GM21381 (cell line): ENCODE results near the gene ARHGAP26.

Source experiments
- ATAC-seq: cut with Tn5 transposase; IDR thresholded peaks from one replicate; pipeline ENCODE4 v1.9.1; 2021; ENCODE audit warnings: mild to moderate bottlenecking, moderate library complexity; ENCODE audit not compliant: unreplicated experiment

Gene ARHGAP26

GRCh38 chr5:143209881-143210395 is 439.8 kb downstream of the ARHGAP26 start:
- no peak for ATAC-seq

DNA sequence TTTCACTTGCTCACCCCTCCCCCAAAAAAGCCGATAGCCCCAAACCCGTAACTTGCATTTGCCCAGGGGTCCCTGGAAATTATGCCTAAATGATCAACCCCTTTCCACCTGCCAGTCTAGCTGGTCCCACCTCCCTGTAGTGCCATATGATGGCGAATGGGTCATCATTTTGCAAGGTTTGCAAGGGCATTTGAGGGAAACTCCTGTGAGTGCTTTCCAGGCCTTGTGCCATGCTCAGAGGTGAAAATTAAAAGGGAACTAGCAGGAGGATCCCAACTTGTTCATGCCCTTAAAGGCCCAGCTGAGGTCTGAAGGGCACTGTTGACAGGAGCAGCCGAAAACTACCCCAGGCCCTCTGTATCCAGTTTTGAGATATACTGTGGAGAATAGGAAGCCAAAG is 440.4 kb downstream of the ARHGAP26 start:
- ATAC-seq, result no peak

DNA sequence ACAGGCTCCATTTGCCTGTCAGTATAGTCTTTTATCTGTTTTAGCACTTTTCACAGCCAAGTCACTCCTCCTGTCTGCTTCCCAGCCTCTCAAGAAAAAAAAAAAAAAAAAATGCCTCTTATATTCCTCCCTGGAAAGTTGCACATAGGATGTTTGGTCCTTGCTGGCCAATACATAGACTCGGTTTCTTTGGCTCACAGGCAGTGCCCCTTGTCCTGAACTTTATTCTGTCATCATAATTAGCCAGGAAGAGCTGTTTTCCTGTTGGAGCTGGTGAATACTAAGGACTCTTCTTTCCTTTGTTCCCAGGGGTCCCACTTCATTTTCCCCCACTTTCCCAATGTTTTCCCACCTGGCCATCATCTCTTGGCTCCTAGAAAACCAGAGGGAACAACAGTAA is 442.1 kb downstream of the ARHGAP26 start:
- ATAC-seq, result no peak

DNA sequence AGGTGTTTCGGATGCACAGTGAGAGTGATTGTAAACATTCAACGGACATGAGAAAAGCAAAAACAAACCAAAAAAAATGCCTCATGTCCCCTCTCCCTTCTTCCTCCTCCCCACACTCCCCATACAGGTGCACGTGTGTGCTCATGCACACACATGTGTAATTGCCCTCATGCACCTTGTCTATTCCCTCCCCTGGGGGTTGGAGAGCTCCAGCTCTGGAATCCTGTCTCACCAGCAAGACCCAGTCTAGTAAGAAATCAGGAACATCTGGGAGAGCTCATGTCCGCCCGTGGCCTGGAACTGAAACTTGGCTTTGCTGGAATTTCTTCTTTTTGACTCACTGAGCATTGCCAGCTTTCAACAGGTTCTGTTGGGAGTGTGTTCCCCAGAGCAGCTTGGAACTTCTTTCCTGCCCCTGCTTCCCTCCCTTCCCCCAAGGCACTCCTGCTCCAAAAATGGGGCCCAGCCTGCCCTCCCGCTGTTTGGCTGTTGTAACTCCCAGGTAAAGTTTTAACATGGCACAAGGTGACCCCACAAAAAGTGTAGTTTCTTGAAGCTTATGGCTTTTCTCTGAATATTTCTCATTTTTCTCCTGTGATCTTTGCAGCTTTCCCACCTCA is 443.2 kb downstream of the ARHGAP26 start:
- ATAC-seq, result no peak

DNA sequence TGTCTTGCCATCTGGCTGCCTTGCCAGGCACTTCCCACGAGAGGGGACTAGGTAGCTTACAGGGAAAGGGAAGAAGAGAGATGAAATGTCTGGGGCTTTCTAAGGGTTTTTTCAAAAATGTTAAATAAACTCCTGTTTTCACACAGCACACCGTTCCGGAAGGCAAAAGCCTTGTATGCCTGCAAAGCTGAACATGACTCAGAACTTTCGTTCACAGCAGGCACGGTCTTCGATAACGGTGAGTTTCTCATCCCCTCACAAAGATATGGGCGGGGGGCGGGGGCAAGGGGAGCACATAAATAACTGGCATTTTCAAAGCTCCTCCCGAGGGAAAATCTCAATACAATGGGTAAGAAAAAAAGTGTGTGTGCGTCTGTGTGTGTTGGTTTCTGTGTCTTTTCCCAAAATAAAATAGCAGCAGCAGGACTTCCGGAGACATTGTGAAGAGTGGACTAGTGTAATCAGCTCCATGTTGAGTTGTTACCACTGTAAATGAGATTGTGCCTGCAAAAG is 443.7 kb downstream of the ARHGAP26 start:
- ATAC-seq, result peak; percentile 56

GRCh38 chr5:143214458-143214857 is 444.3 kb downstream of the ARHGAP26 start:
- ATAC-seq, result no peak

GRCh38 chr5:143214890-143215289 is 444.7 kb downstream of the ARHGAP26 start:
- ATAC-seq, result no peak

GRCh38 chr5:143215690-143216089 is 445.5 kb downstream of the ARHGAP26 start:
- no peak for ATAC-seq

GRCh38 chr5:143216211-143216610 is 446.0 kb downstream of the ARHGAP26 start:
- ATAC-seq, result no peak

DNA sequence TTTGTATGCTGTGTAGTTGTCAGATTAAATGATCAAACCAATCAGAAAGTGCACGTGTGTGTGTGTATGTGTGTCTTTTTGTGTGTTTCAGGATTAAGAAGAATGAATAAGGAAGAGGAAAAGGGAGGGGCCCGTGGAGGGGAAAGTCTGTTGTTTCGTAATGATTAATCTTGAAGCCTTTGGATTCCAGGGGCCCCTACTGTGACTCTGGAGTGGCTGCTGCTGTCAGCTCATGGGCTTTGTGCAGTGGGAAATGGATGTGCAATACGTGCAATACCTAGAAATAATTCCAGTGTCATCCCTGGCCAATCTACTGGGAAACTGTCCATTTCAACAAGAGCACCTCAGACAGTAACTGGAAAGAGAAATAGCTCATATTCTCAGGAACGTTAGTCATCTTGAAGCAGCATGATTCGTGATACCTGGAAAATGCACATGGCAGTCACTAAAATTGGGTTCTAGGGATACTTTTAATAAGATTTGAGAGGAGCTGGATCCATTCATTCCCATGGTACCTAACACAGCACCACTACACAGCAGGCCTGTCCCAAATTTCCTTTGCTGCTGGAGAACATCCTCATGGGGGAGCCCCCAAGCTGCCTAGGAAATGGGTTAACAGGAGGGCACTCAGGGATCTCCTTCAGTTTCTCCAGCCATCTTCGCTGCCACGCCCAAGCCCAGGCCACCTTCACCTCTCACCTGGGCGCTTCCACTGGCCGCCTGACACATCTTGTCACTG is 447.1 kb downstream of the ARHGAP26 start:
- no peak for ATAC-seq

- ATAC-seq, result no peak
These were observed 447.6 kb downstream of the ARHGAP26 start for GRCh38 chr5:143217804-143218160.

- no peak for ATAC-seq
These were observed 448.5 kb downstream of the ARHGAP26 start for GRCh38 chr5:143218517-143219170.

DNA sequence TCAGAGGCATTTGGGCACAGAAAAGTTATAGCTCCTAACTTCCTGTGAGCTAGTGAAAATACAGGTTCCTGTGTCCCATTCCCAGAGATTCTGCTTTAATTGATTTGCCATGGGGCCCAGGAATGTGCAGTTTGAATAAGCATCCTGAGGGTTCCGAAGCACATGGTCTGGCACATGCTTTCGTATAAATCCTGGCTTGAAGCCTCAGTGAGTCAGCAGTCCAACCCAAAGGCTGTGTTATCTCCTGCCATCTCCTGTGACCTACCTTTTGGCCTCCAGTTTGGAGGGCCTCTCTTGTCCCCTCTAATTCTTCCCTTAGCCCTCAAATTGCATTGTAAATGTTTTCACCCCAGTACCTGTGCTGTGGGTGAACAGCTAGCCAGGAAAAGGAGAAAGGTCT is 449.5 kb downstream of the ARHGAP26 start:
- no peak for ATAC-seq

GRCh38 chr5:143220748-143221251 is 450.6 kb downstream of the ARHGAP26 start:
- no peak for ATAC-seq

- ATAC-seq, result peak; percentile 55
These were observed 452.4 kb downstream of the ARHGAP26 start for GRCh38 chr5:143222287-143223231.

- ATAC-seq, result no peak
These were observed 454.5 kb downstream of the ARHGAP26 start for GRCh38 chr5:143224672-143225071.

DNA sequence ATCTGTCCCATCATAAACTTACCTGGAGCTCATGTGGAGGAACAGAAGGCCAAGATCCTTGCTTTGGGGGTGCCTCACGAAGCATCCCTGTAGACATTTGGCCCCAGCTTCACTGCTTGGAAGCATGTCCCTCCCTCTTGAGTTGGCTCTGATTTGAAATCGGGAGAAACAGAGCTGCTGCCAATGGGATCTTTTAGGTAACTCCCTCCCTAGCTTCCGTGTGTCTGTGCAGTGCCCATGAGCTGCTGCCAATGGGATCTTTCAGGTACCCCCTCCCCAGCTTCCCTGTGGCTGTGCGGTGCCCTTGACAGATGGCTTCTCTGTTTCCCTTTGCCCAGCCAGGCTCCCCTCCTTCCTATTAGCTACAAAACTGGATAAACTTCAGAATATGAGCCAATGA is 455.3 kb downstream of the ARHGAP26 start:
- no peak for ATAC-seq

GRCh38 chr5:143226361-143226760 is 456.2 kb downstream of the ARHGAP26 start:
- no peak for ATAC-seq

- no peak for ATAC-seq
These were observed 456.7 kb downstream of the ARHGAP26 start for GRCh38 chr5:143226872-143227271.

DNA sequence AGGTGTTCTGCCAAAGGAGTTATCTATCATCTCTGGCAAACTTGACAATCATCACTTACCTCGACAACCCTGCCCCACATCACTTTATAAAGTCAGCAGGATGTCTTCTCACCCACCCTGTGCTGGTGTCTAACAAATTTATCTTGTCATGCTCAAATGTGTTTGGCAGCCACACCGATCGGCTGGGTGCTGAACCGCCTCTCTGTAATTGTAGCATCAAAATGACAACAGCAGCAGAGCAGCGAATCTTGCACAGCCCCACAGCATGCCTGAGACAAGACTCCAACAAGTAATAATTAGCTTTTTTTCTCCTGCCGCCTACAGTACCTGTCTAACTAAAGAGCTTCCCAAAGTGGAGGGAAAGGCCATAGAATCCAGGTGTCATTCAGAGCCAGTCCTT is 457.1 kb downstream of the ARHGAP26 start:
- ATAC-seq, result no peak
